Neuronal stem cell (in vitro differentiated cells): Measurements from ENCODE around the gene ORM2.

Experiments
- DNase-seq: peaks from one replicate; pipeline ENCODE4 v3.0.0-alpha.2; 2013; ENCODE audit warnings: low spot score
- H2AFZ ChIP-seq: one replicate; pipeline ENCODE4 v1.6.1; 2013; ENCODE audit warnings: mild to moderate bottlenecking, low read length, inconsistent platforms
- H2AK5ac ChIP-seq: 2 replicates; pipeline ENCODE4 v1.6.1; 2013; ENCODE audit warnings: low read depth, mild to moderate bottlenecking, inconsistent platforms, low read length, moderate library complexity, mixed read lengths
- H2BK120ac ChIP-seq: 2 replicates; pipeline ENCODE4 v1.6.1; 2013; ENCODE audit warnings: low read depth, mild to moderate bottlenecking, inconsistent platforms, low read length, moderate library complexity, mixed read lengths
- H2BK12ac ChIP-seq: one replicate; pipeline ENCODE4 v1.6.1; 2013; ENCODE audit warnings: low read length, inconsistent platforms
- H2BK15ac ChIP-seq: 2 replicates; pipeline ENCODE4 v1.6.1; 2013; ENCODE audit warnings: mild to moderate bottlenecking, low read length, inconsistent platforms, mixed read lengths
- H2BK5ac ChIP-seq: one replicate; pipeline ENCODE4 v1.6.1; 2013; ENCODE audit warnings: inconsistent platforms, mild to moderate bottlenecking, low read length, moderate library complexity
- H3K14ac ChIP-seq: one replicate; pipeline ENCODE4 v1.6.1; 2013; ENCODE audit warnings: low read length, inconsistent platforms
- H3K18ac ChIP-seq: 2 replicates; pipeline ENCODE4 v1.6.1; 2013; ENCODE audit warnings: low read length, inconsistent platforms
- H3K23ac ChIP-seq: 2 replicates; pipeline ENCODE4 v1.6.1; 2013; ENCODE audit warnings: low read depth, mild to moderate bottlenecking, mixed read lengths, low read length, inconsistent platforms; ENCODE audit not compliant: poor library complexity
- H3K27ac ChIP-seq: replicated peaks from 3 replicates; pipeline ENCODE4 v1.5.1; 2013; ENCODE audit warnings: low read length, inconsistent platforms
- H3K27me3 ChIP-seq, 3 experiments: 2 replicates each; pipeline ENCODE4 v1.6.1; 2013; ENCODE audit warnings: low read length in 3 of 3, mild to moderate bottlenecking in 2 of 3, inconsistent platforms in 1 of 3, low read depth in 1 of 3, mixed read lengths in 1 of 3, moderate library complexity in 1 of 3; ENCODE audit not compliant: control insufficient read depth in 3 of 3, insufficient read depth in 3 of 3
- H3K36me3 ChIP-seq, 2 donors: replicated peaks in 1 of 2; 2 replicates each; pipeline ENCODE4 v1.6.1; 2013; ENCODE audit warnings: low read length in 2 of 2; ENCODE audit not compliant: control insufficient read depth in 2 of 2, insufficient read depth in 2 of 2
- H3K4ac ChIP-seq: 2 replicates; pipeline ENCODE4 v1.6.1; 2013; ENCODE audit warnings: inconsistent platforms, mild to moderate bottlenecking, low read length, moderate library complexity
- H3K4me1 ChIP-seq, 2 donors: 1 replicate in 1 of 2; 2 replicates in 1 of 2; pipeline ENCODE4 v1.6.1; 2013; ENCODE audit warnings: low read length in 2 of 2, low read depth in 1 of 2; ENCODE audit not compliant: control insufficient read depth in 2 of 2, insufficient read depth in 1 of 2
- H3K4me2 ChIP-seq: one replicate; pipeline ENCODE4 v1.6.1; 2013; ENCODE audit warnings: mild to moderate bottlenecking, low read length, inconsistent platforms; ENCODE audit not compliant: insufficient read depth, poor library complexity, severe bottlenecking
- H3K4me3 ChIP-seq, 2 donors: 2 replicates each; pipeline ENCODE4 v1.5.1; 2013; ENCODE audit warnings: low read length in 2 of 2, mild to moderate bottlenecking in 2 of 2, inconsistent platforms in 1 of 2, moderate library complexity in 1 of 2
- H3K79me1 ChIP-seq: one replicate; pipeline ENCODE4 v1.6.1; 2013; ENCODE audit warnings: low read depth, mild to moderate bottlenecking, inconsistent platforms, low read length, moderate library complexity
- H3K9ac ChIP-seq: one replicate; pipeline ENCODE4 v1.6.1; 2013; ENCODE audit warnings: mild to moderate bottlenecking, low read depth, low read length, inconsistent platforms; ENCODE audit not compliant: poor library complexity
- H3K9me3 ChIP-seq, 2 donors: replicated peaks in 1 of 2; 2 replicates each; pipeline versions ENCODE3 to v1.6.1; 2013; ENCODE audit warnings: low read length in 2 of 2, mild to moderate bottlenecking in 2 of 2, inconsistent platforms in 1 of 2, low read depth in 1 of 2, mixed read lengths in 1 of 2, moderate library complexity in 1 of 2; ENCODE audit not compliant: control insufficient read depth in 2 of 2, insufficient read depth in 1 of 2
- H4K8ac ChIP-seq: one replicate; pipeline ENCODE4 v1.6.1; 2013; ENCODE audit warnings: low read depth, mild to moderate bottlenecking, inconsistent platforms, low read length, moderate library complexity
- H4K91ac ChIP-seq: one replicate; pipeline ENCODE4 v1.6.1; 2013; ENCODE audit warnings: low read length, low read depth, mild to moderate bottlenecking, inconsistent platforms; ENCODE audit not compliant: poor library complexity
- WGBS, 2 donors: extraction: QIAGEN DNeasy Blood & Tissue Kit; methylation state at CpG; one replicate each; pipeline ENCODE4 v1.1.7; 2013; ENCODE audit warnings: missing lambda C conversion rate in 2 of 2, mixed read lengths in 1 of 2; ENCODE audit not compliant: insufficient read length in 2 of 2, insufficient replicate concordance in 1 of 2; ENCODE audit errors: extremely low coverage in 2 of 2; 5-methylcytosine and 5-hydroxymethylcytosine counted together

The ORM2 gene

DNA sequence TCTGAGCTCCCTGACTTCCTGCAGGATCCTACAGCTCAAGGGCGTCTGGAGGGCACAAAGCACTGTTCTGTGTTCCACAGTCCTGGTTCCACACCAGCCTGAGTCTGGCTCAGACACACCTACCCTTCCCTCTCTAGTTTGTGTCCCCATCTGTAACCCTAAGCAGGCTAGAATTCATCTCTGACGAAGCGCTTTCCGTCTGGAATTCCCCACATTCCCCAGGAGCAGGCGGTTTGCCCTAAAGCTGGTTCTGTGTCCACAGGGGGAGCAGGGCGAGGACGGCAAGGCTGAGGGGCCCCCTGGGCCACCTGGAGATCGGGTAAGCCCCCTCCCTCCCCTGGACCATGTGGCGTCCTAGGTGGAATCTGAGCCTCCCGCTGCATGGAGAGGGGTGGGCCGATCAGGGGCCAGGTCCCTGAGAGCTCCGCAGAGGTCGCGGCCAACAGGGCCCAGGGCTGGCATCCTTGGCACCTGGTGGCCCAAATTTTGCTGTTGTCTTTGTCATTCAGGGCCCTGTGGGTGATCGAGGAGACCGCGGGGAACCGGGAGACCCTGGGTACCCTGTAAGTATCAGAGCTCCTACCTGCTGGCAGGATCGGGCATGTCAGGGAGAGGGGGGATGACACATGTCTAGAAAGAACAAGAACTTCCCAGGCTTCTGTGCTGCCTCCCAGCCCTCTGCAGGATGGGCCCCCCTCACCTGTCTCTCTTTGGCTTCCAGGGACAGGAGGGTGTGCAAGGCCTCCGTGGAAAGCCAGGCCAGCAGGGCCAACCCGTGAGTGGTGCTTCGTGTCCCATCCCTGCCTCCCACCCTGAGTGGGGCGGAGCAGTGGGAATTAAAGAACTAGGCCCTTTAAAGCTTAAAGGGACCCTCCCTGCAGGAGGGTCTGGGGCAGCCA is 41.2 kb upstream of the ORM2 start:
- Histone ChIP-seq H2BK12ac (peak overlapping the region; percentile 60), H3K27ac (no peak overlapping the region), H3K4ac (no peak overlapping the region), H2BK5ac (no peak overlapping the region), H4K91ac (peak overlapping the region; percentile 58), H2BK120ac (no peak overlapping the region), H3K79me1 (no peaks in the 10 kb centered on the region), H2AFZ (no peak overlapping the region), H3K14ac (no peak overlapping the region), H3K36me3 (peaks cover 10 to 20% of the 10 kb centered on the region in 2 donors), H3K9ac (peak overlapping the region; percentile 38), H3K18ac (peak overlapping the region; percentile 67), H3K23ac (no peak overlapping the region), H3K4me2 (no peak overlapping the region), H3K9me3 (peaks cover 0 to 2% of the 10 kb centered on the region in 2 donors), H3K4me1 (peaks cover 2 to 15% of the 10 kb centered on the region in 2 donors), H2BK15ac (peak overlapping the region; percentile 43), H3K4me3 (no peak overlapping the region), H3K27me3 (no peaks in the 10 kb centered on the region), H2AK5ac (peak overlapping the region; percentile 4), H4K8ac (no peak overlapping the region)
- no peak for DNase-seq
- no CpG with 5 or more reads among the region's 23 CpGs for WGBS, 2 donors

DNA sequence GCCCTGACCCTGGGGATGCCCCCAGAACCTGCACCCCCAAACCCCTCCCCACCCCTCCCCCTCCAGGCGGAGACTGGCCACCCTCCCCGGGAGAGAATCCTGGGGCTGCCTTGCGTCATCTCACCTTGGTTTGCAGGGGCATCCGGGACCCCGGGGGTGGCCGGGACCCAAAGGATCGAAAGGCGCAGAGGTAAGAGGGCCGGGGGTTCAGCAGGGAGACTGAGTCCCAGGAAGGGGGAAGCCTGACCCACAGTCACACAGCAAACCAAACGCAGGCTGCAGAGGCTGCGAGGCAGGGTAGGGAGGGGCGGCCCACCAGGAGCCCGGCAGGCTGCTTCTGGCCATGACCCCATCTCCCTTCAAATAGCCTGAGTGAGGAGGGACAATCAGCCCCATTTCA is 40.6 kb upstream of the ORM2 start:
- Histone ChIP-seq H3K18ac (peak overlapping the region; percentile 72), H2BK5ac (no peak overlapping the region), H2BK12ac (no peak overlapping the region), H4K91ac (no peak overlapping the region), H3K4me1 (peaks cover 2 to 15% of the 10 kb centered on the region in 2 donors), H3K36me3 (peaks cover 10 to 20% of the 10 kb centered on the region in 2 donors), H3K9ac (no peak overlapping the region), H3K4ac (no peak overlapping the region), H3K4me3 (no peak overlapping the region), H3K23ac (no peak overlapping the region), H2AFZ (no peak overlapping the region), H3K27me3 (no peaks in the 10 kb centered on the region), H2BK15ac (no peak overlapping the region), H3K9me3 (peaks cover 0 to 2% of the 10 kb centered on the region in 2 donors), H3K14ac (no peak overlapping the region), H3K4me2 (no peak overlapping the region), H3K79me1 (no peaks in the 10 kb centered on the region), H2BK120ac (no peak overlapping the region), H4K8ac (no peak overlapping the region), H3K27ac (no peak overlapping the region), H2AK5ac (no peak overlapping the region)
- no peak for DNase-seq
- WGBS, 2 donors: no CpG with 5 or more reads among the region's 13 CpGs

DNA sequence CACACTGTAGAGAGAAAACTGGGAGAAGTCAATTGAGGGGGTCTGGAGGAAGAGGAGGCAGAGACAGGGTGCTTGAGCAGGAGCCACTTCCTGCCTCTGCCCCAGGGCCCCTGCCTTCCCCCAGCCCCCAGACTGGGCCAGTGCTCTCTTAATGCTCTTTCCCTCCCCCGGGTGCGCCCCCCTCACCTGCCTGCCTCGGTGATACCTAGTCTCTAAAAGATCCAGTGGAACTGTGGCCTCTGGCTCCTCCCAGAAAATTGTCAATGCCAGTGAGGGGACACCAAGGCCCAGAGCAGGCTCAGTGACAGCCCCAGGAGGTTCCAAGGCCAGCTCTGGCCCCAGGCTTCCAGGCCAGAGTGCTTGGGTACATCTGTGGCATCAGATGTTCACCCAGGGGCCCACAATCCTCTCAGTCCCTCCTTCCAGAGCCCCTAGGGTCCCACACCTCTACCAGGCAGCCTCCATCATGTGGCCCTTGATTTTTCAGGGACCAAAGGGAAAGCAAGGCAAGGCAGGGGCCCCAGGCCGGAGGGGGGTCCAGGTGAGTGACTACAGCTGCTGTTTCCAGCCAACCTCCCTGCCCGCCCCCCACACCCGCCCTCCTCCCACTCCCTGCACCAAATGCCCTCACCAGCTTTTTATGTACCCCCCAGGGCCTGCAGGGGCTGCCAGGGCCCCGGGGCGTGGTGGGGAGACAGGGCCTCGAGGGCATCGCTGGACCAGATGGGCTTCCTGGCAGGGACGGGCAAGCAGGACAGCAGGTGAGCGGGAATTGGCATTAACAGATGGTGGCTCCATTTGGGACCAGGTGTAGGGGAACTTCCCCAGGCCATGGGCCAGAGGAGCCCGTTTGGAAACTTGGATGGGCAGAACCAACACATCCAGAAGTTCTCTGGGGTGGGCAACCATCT is 39.8 kb upstream of the ORM2 start:
- Histone ChIP-seq H3K9me3 (peaks cover 3 to 7% of the 10 kb centered on the region in 2 donors), H3K4ac (no peak overlapping the region), H3K4me2 (no peak overlapping the region), H2BK15ac (no peak overlapping the region), H2AK5ac (peak overlapping the region; percentile 14), H4K8ac (no peak overlapping the region), H3K27me3 (no peaks in the 10 kb centered on the region), H3K18ac (peak overlapping the region; percentile 77), H2BK5ac (no peak overlapping the region), H3K79me1 (no peaks in the 10 kb centered on the region), H3K9ac (no peak overlapping the region), H3K27ac (no peak overlapping the region), H3K4me1 (peaks cover 2 to 15% of the 10 kb centered on the region in 2 donors), H2BK12ac (no peak overlapping the region), H4K91ac (no peak overlapping the region), H3K36me3 (peaks cover 6 to 23% of the 10 kb centered on the region in 2 donors), H2AFZ (no peak overlapping the region), H2BK120ac (no peak overlapping the region), H3K14ac (no peak overlapping the region), H3K4me3 (no peak overlapping the region), H3K23ac (no peak overlapping the region)
- WGBS, 2 donors: no CpG with 5 or more reads among the region's 13 CpGs
- DNase-seq: no peak
